Measurements from ENCODE around the gene INHBE.
A peak's percentile ranks its signal among the peaks of the same experiment; 100 is the strongest.

Gene INHBE

DNA sequence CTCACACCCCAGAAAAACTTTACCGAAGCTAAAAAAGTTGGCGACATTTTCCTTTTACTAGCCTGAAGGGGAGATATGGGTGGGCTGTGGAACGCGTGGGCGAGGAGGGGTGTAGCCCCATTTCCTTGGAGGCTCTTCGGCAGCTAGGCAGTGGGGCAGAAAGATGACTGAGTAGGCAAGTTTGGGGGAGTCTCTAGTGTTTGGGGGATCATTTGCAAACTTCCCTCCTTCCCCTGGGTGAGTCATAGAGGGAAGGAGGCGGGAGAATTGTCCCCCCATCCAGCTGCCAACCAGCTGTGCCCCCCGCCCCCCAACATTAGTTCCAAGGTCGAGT lies 6.8 kb downstream of the INHBE start:
- peak overlapping the region; percentile 66 for H3K4me3 ChIP-seq (replicated peaks; ENCODE audit: low read depth, low read length)
- TF ChIP-seq, protein P1, sequence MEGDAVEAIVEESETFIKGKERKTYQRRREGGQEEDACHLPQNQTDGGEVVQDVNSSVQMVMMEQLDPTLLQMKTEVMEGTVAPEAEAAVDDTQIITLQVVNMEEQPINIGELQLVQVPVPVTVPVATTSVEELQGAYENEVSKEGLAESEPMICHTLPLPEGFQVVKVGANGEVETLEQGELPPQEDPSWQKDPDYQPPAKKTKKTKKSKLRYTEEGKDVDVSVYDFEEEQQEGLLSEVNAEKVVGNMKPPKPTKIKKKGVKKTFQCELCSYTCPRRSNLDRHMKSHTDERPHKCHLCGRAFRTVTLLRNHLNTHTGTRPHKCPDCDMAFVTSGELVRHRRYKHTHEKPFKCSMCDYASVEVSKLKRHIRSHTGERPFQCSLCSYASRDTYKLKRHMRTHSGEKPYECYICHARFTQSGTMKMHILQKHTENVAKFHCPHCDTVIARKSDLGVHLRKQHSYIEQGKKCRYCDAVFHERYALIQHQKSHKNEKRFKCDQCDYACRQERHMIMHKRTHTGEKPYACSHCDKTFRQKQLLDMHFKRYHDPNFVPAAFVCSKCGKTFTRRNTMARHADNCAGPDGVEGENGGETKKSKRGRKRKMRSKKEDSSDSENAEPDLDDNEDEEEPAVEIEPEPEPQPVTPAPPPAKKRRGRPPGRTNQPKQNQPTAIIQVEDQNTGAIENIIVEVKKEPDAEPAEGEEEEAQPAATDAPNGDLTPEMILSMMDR (IDR thresholded peaks at IDR 0.05; ENCODE audit: low read length, missing control alignments) = no peak
- no peak for DNase-seq (ENCODE audit: low read depth)

GRCh38 chr12:57462251-57462911 lies 7.3 kb downstream of the INHBE start:
- H3K4me3 ChIP-seq (replicated peaks; ENCODE audit: low read depth, low read length) = peak overlapping the region; percentile 66
- TF ChIP-seq, protein P1 (IDR thresholded peaks at IDR 0.05; ENCODE audit: low read length, missing control alignments) = peak; percentile 98
- DNase-seq (ENCODE audit: low read depth) = peak; percentile 90

- DNase-seq (ENCODE audit: low read depth) = no peak
- TF ChIP-seq, protein P1 (IDR thresholded peaks at IDR 0.05; ENCODE audit: low read length, missing control alignments) = no peak
- no peak overlapping the region for H3K4me3 ChIP-seq (replicated peaks; ENCODE audit: low read depth, low read length)
Measured at GRCh38 chr12:57462912-57463253, 7.8 kb downstream of the INHBE start.

GRCh38 chr12:57464569-57464968 lies 9.5 kb downstream of the INHBE start:
- DNase-seq (ENCODE audit: low read depth) = no peak
- no peak overlapping the region for H3K4me3 ChIP-seq (replicated peaks; ENCODE audit: low read depth, low read length)
- TF ChIP-seq, protein P1 (IDR thresholded peaks at IDR 0.05; ENCODE audit: low read length, missing control alignments) = no peak

DNA sequence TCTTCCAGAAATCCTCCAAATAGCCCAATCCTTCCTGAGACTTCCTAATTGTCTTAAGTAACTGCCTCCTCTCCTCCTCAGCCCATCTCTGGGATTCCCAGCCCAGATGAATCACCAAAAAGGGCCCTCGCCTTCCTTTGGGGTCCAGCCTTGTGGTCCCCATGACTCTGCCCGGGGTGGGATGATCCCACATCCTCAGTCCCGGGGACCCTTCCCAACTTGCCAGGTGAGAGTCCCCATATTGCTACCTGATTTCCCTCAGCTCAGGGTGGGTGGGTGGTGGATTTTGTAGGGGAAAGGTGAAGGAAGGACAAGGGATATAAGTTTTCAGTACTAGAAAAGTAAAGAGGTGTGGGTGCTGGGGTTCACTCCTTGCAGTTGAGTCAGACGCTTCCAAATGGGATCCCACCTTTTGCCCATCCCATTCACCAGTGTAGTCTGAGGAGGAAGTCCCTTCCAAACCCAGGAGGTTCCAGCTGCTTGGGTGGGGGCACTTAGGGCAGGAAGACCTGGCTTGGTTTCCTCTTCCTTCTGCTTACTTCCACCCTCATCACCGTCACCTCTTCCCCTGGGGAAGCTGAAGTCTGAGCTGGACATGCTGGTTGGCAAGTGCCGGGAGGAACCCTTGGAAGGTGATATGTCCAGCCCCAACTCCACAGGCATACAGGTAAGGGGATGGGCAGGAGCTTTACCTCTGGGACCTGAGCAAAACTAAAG lies 10.1 kb downstream of the INHBE start:
- no peak for DNase-seq (ENCODE audit: low read depth)
- H3K4me3 ChIP-seq (replicated peaks; ENCODE audit: low read depth, low read length) = no peak overlapping the region
- TF ChIP-seq, protein P1 (IDR thresholded peaks at IDR 0.05; ENCODE audit: low read length, missing control alignments) = no peak

DNA sequence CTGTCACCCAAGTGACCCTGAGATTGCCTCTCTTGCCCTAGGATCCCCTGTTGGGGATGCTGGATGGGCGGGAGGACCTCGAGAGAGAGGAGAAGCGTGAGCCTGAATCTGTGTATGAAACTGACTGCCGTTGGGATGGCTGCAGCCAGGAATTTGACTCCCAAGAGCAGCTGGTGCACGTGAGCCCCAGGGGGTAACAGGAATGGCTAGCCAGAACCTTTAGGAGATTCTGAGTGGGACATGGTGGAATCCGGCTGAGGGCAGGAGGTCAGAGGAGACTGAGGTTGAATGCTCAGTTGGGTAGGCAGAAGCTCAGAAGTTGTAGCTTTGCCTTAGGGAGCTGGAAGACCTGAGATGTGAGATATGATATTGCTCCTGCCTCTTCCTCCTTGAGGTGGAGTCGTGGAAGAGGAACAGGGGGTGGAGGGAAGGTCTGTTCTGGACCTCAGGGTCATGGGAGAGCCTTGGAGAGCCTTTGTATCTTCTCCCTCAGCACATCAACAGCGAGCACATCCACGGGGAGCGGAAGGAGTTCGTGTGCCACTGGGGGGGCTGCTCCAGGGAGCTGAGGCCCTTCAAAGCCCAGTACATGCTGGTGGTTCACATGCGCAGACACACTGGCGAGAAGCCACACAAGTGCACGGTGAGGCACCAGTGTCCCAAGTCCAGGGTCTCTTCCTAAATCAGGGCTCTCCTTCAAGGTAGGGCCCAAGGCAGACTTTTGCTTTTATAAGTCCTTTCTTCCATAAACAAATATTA lies 10.8 kb downstream of the INHBE start:
- no peak for DNase-seq (ENCODE audit: low read depth)
- no peak overlapping the region for H3K4me3 ChIP-seq (replicated peaks; ENCODE audit: low read depth, low read length)
- TF ChIP-seq, protein P1 (IDR thresholded peaks at IDR 0.05; ENCODE audit: low read length, missing control alignments) = no peak

All from fibroblast of pulmonary artery (primary cell).